H1 (cell line): ENCODE data around the gene PTN.

ENCODE experiments used
- CREB1 ChIP-seq: IDR thresholded peaks from 2 replicates; pipeline ENCODE4 v1.6.1; 2012; ENCODE audit warnings: inconsistent platforms
- CTCF ChIP-seq, 3 experiments: IDR thresholded peaks; 1 replicate in 2 of 3; 2 replicates in 1 of 3; pipeline versions ENCODE4 v1.5.1 to v1.6.1; 2011; ENCODE audit warnings: low read length in 3 of 3, mild to moderate bottlenecking in 3 of 3, inconsistent platforms in 2 of 3, low read depth in 1 of 3, moderate library complexity in 1 of 3; ENCODE audit not compliant: insufficient read depth in 1 of 3; ENCODE audit errors: control extremely low read depth in 1 of 3
- JUND ChIP-seq: IDR thresholded peaks from 2 replicates; pipeline ENCODE4 v1.6.1; 2011; ENCODE audit warnings: mild to moderate bottlenecking, improper control_type of control experiment, low read length
- KDM1A ChIP-seq: fragments of 200-600, 300-600 bp; sonication (generic); IDR thresholded peaks from 2 replicates; pipeline ENCODE4 v1.7.1; 2016; ENCODE audit warnings: mild to moderate bottlenecking, low read length, borderline replicate concordance
- SP1 ChIP-seq: IDR thresholded peaks from 2 replicates; pipeline ENCODE4 v1.6.1; 2011; ENCODE audit warnings: low read depth, low read length

DNA sequence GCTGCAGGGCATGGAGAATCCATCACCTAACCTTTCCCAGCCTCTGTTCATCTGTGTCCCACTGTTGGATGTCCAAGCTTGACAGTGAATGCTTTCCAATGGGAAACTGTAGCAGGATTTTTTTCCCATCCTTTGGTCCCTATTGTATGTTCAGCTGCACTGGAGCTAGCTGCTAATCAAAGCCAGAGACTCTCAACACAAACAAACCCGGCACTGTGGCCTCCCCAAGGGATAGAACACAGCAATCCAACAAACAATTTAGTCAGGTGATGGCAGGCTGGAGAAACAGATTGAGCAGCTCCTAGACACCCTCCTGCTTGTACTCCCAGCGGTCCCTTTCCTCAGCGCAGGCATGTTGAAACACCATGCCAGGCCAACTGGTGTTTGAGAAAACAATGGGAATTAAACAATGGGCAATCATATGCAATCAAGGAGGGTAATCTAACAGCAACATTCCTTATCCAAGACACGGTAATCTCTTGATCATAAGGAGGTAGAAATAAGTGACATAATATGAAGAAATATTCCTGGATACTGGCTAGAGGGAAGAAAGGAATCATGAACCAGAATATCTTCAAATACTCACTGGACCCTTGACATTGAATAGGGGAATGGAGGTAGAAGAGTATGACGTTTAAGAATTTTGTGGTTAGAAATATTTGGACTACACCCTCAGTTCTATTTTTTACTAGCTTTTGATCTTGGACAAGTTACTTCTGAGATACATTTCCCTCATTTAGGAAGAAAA lies 15.0 kb downstream of the PTN start:
- no peak for TF ChIP-seq KDM1A
- TF ChIP-seq CTCF (IDR thresholded peaks at IDR 0.05; ENCODE audit: control extremely low read depth in 1 of 3, insufficient read depth in 1 of 3, low read depth in 1 of 3, low read length in 3 of 3), result no peak
- TF ChIP-seq CREB1, result no peak
- no peak for TF ChIP-seq JUND
- TF ChIP-seq SP1, result no peak
